ENCODE results near the gene OSBPL6.

Gene OSBPL6

DNA sequence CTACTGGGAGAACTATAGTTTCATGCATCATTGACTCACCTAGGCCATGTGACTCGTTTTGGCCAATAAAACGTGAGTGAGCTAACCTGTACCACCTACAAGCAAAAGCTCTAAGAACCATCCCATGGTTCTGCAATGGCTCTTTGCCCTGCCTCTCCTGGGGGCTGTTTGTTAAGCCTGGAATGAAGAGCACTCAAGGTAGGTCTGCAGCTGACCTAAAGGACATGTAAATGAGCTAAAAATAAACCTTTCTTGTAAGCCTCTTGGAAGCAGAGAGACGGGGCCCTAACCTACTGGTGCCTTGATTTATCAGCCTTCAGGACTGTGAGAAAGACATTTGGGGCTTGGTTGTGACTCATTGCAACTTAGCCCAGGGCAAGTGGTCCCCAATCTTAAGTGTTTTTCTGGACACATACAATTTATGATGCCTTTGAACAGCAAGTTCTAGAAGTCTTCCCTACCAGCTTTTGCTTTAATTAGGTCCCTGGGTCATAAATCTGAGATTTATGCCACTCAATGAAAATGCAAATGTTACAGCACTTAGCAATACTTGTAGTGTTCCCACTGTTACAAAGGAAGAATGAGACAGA lies 107.4 kb downstream of the OSBPL6 start:
- DNase-seq (ENCODE audit: low read depth): no peak

DNA sequence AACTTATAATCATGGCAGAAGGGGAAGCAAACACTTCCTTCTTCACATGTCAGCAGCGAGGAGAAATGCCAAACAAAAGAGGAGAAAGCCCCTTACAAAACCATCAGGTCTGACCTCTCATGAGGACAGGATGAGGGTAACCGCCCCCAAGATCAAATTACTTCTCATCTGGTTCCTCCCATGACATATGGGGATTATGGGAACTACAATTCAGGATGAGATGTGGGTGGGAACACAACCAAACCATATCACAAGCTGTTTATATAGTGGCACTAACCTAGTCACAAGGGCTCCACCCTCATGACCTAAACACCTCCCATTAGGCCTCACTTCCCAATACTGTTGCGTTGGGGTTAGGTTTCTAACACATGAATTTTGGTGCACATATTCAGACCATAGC lies 110.0 kb downstream of the OSBPL6 start:
- no peak for DNase-seq (ENCODE audit: low read depth)
- H3K4me3 ChIP-seq (ENCODE audit: low read depth, low read length): no peak overlapping the region
- TF ChIP-seq, protein P1, sequence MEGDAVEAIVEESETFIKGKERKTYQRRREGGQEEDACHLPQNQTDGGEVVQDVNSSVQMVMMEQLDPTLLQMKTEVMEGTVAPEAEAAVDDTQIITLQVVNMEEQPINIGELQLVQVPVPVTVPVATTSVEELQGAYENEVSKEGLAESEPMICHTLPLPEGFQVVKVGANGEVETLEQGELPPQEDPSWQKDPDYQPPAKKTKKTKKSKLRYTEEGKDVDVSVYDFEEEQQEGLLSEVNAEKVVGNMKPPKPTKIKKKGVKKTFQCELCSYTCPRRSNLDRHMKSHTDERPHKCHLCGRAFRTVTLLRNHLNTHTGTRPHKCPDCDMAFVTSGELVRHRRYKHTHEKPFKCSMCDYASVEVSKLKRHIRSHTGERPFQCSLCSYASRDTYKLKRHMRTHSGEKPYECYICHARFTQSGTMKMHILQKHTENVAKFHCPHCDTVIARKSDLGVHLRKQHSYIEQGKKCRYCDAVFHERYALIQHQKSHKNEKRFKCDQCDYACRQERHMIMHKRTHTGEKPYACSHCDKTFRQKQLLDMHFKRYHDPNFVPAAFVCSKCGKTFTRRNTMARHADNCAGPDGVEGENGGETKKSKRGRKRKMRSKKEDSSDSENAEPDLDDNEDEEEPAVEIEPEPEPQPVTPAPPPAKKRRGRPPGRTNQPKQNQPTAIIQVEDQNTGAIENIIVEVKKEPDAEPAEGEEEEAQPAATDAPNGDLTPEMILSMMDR (IDR thresholded peaks at IDR 0.05; ENCODE audit: low read depth, low read length, missing control alignments): no peak

More for the DNA sequence above, 107.4 kb downstream of the OSBPL6 start:
- H3K4me3 ChIP-seq (ENCODE audit: low read depth, low read length): no peak overlapping the region
- TF ChIP-seq, protein P1 (IDR thresholded peaks at IDR 0.05; ENCODE audit: low read depth, low read length, missing control alignments): no peak

DNA sequence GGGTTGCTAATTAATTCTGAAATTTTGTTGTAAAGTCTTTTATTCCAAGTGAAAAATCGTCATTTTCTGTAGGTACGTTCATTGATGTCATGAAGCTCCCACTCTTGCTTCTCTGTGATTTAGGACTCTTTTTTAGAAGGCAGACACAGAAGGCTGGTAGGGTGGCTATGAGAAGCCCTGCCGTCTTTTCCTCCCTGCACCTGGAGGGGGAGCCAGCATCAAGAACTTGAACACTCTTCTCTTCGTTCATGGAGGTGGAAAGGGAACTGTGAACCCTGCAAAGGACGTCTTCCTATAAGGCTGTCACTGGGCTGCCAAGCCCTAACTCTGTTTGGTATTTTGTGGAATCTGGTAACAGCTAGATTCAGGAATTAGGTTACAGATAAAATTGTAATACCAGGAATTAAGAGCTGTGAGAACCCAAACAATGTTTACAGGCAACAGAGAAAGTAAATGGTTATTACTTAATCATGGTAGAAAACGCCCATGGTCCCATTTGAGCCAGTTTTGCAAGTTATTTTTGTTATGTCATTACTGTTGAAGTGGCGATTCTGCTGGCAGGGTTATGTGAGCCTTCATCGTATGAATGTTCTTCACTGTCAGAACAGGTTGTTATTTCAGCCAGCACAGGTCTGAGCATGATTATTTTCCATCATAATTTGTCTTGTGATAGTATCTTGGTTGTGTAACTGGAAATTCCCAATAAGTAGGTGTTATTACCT lies 112.2 kb downstream of the OSBPL6 start:
- DNase-seq (ENCODE audit: low read depth): peak; percentile 22
- no peak overlapping the region for H3K4me3 ChIP-seq (ENCODE audit: low read depth, low read length)

GRCh38 chr2:178307650-178308049 lies 113.3 kb downstream of the OSBPL6 start:
- no peak overlapping the region for H3K4me3 ChIP-seq (ENCODE audit: low read depth, low read length)
- DNase-seq (ENCODE audit: low read depth): no peak
- TF ChIP-seq, protein P1 (IDR thresholded peaks at IDR 0.05; ENCODE audit: low read depth, low read length, missing control alignments): no peak

More for the DNA sequence above, 112.2 kb downstream of the OSBPL6 start:
- TF ChIP-seq, protein P1 (IDR thresholded peaks at IDR 0.05; ENCODE audit: low read depth, low read length, missing control alignments): peak; percentile 84

GRCh38 chr2:178309541-178309940 lies 115.2 kb downstream of the OSBPL6 start:
- DNase-seq (ENCODE audit: low read depth): no peak
- no peak overlapping the region for H3K4me3 ChIP-seq (ENCODE audit: low read depth, low read length)
- TF ChIP-seq, protein P1 (IDR thresholded peaks at IDR 0.05; ENCODE audit: low read depth, low read length, missing control alignments): no peak

- TF ChIP-seq, protein P1 (IDR thresholded peaks at IDR 0.05; ENCODE audit: low read depth, low read length, missing control alignments): no peak
- H3K4me3 ChIP-seq (ENCODE audit: low read depth, low read length): no peak overlapping the region
- no peak for DNase-seq (ENCODE audit: low read depth)
Measured at GRCh38 chr2:178315078-178315477, 120.8 kb downstream of the OSBPL6 start.
